Smooth muscle cell (in vitro differentiated cells): ENCODE data around the gene ZNF792. TPM values are rescaled to one million over a fixed set of nuclear protein-coding genes. Genes with fewer than 3 reads are reported as not detected.

Source experiments
- DNase-seq: peaks from one replicate; lab custom pipeline; 2025; ENCODE audit not compliant: unreplicated experiment; lab: John Stamatoyannopoulos, UW
- H2AFZ ChIP-seq: fragments of 200-600 bp; sonication (generic); 2 replicates; pipeline ENCODE4 v1.6.0; 2016; ENCODE audit warnings: antibody characterized with exemption, low read depth, mild to moderate bottlenecking
- H3F3A ChIP-seq: fragments of 200-600 bp; sonication (generic); 2 replicates; pipeline ENCODE4 v1.6.0; 2017; ENCODE audit warnings: antibody characterized with exemption, low read depth
- H3K27ac ChIP-seq: fragments of 200-600 bp; sonication (generic); 2 replicates; pipeline ENCODE4 v1.5.1; 2016; ENCODE audit warnings: low read depth, mild to moderate bottlenecking
- H3K27me3 ChIP-seq: fragments of 200-600 bp; sonication (generic); 2 replicates; pipeline ENCODE4 v1.6.1; 2016; ENCODE audit warnings: low read depth, mild to moderate bottlenecking
- H3K36me3 ChIP-seq: fragments of 200-600 bp; sonication (generic); 2 replicates; pipeline ENCODE4 v1.5.1; 2016; ENCODE audit warnings: low read depth
- H3K4me1 ChIP-seq: fragments of 200-600 bp; sonication (generic); 2 replicates; pipeline ENCODE4 v1.5.1; 2016; ENCODE audit warnings: low read depth
- H3K4me2 ChIP-seq: fragments of 200-600 bp; sonication (generic); 2 replicates; pipeline ENCODE4 v1.6.0; 2016; ENCODE audit warnings: mild to moderate bottlenecking
- H3K4me3 ChIP-seq: fragments of 200-600 bp; sonication (generic); 2 replicates; pipeline ENCODE4 v1.5.1; 2016; ENCODE audit warnings: mild to moderate bottlenecking
- H3K79me2 ChIP-seq: fragments of 200-600 bp; sonication (generic); 2 replicates; pipeline ENCODE4 v1.6.0; 2016; ENCODE audit warnings: low read depth, mild to moderate bottlenecking
- H3K9ac ChIP-seq: fragments of 200-600 bp; sonication (generic); 2 replicates; pipeline ENCODE4 v1.6.0; 2016; ENCODE audit warnings: low read depth
- H3K9me3 ChIP-seq: fragments of 200-600 bp; sonication (generic); replicated peaks from 2 replicates; pipeline ENCODE4 v1.5.1; 2016; ENCODE audit warnings: low read depth
- H4K20me1 ChIP-seq: fragments of 200-600 bp; sonication (generic); 2 replicates; pipeline ENCODE4 v1.6.0; 2016; ENCODE audit warnings: low read depth
- CTCF ChIP-seq: fragments of 200-600 bp; sonication (generic); IDR thresholded peaks from 2 replicates; pipeline ENCODE4 v1.5.1; 2017; ENCODE audit warnings: borderline replicate concordance, mild to moderate bottlenecking, antibody characterized with exemption; ENCODE audit not compliant: insufficient read depth, poor library complexity, severe bottlenecking
- WGBS: methylation state at CpG from one replicate; pipeline ENCODE4 v1.1.7; 2016; ENCODE audit warnings: low lambda C conversion rate; 5-methylcytosine and 5-hydroxymethylcytosine counted together
- polyA plus RNA-seq: library from polyadenylated mRNA; unstranded; fragments of >200 nt; fragmentation: Nextera tagmentation; extraction: Ambion mirVana; gene quantifications from 2 replicates; pipeline ENCODE4 v1.2.1, GENCODE V29; 2016
- total RNA-seq: library from RNA; depleted of rRNA; stranded (reverse); fragments of >200 nt; gene quantifications from 2 replicates; pipeline ENCODE4 v1.2.3, GENCODE V29; 2014

ZNF792 gene
- total and polyA plus RNA-seq, 2 experiments from 2014 or later, result 2.8 to 7.1 TPM

GRCh38 chr19:34983786-34984185, 19.8 kb upstream of the ZNF792 start:
- Histone ChIP-seq H3K27me3 (no peaks in the 10 kb centered on the region), H3F3A (no peaks in the 10 kb centered on the region), H3K4me3 (no peak overlapping the region), H3K4me2 (no peak overlapping the region), H3K27ac (no peak overlapping the region), H2AFZ (no peak overlapping the region), H3K4me1 (no peaks in the 10 kb centered on the region), H3K36me3 (no peaks in the 10 kb centered on the region), H3K9ac (no peak overlapping the region), H4K20me1 (no peaks in the 10 kb centered on the region), H3K79me2 (no peaks in the 10 kb centered on the region), H3K9me3 (no peaks in the 10 kb centered on the region)
- TF ChIP-seq CTCF, result no peak
- 88% methylated on average over 4 of the region's 4 CpGs for WGBS
- DNase-seq, result no peak

- Histone ChIP-seq H3K36me3 (no peaks in the 10 kb centered on the region), H4K20me1 (no peaks in the 10 kb centered on the region), H3K27me3 (no peaks in the 10 kb centered on the region), H3K4me1 (no peaks in the 10 kb centered on the region), H3K4me3 (no peak overlapping the region), H3K9me3 (no peaks in the 10 kb centered on the region), H3K79me2 (no peaks in the 10 kb centered on the region), H3F3A (no peaks in the 10 kb centered on the region), H3K27ac (no peak overlapping the region), H3K9ac (no peak overlapping the region), H2AFZ (peak overlapping the region; percentile 15), H3K4me2 (no peak overlapping the region)
- WGBS, result 94% methylated on average over 5 of the region's 5 CpGs
- no peak for DNase-seq
- no peak for TF ChIP-seq CTCF
Measured at GRCh38 chr19:34982275-34982674, 18.2 kb upstream of the ZNF792 start.

- no peaks in the 10 kb centered on the region for H3K4me1 ChIP-seq
- H3K27me3 ChIP-seq, result no peaks in the 10 kb centered on the region
- H3K4me3 ChIP-seq, result no peak overlapping the region
- no peak overlapping the region for H3K4me2 ChIP-seq
- no peak overlapping the region for H2AFZ ChIP-seq
- 85% methylated on average over 12 of the region's 12 CpGs for WGBS
- TF ChIP-seq CTCF, result no peak
- no peaks in the 10 kb centered on the region for H3K79me2 ChIP-seq
- H3K27ac ChIP-seq, result no peak overlapping the region
- no peaks in the 10 kb centered on the region for H3K36me3 ChIP-seq
- H3K9ac ChIP-seq, result no peak overlapping the region
- no peaks in the 10 kb centered on the region for H3F3A ChIP-seq
- H4K20me1 ChIP-seq, result no peaks in the 10 kb centered on the region
- DNase-seq, result no peak
- no peaks in the 10 kb centered on the region for H3K9me3 ChIP-seq
Measured at GRCh38 chr19:34979819-34980640, 16.0 kb upstream of the ZNF792 start.

DNA sequence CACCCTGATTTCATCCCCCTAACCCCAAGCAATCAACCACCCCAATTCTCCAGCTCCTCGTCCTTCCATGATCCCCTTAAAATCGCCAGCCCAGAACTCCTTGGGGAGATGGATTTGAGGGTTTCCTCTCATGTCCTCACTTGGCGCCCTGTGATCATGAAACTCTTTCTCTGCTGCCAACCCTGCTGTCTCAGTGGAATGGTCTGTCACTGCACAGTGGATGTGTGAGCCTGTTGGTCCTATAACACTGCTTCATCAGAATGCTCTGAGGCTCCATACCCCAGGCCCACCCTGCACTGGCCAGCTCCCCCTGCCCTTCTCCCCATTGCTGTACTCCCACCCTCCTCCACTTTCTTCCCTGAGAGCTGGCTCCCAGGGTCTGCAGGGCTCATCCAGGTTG, 12.6 kb upstream of the ZNF792 start:
- Histone ChIP-seq H3F3A (no peaks in the 10 kb centered on the region), H3K9ac (no peak overlapping the region), H2AFZ (no peak overlapping the region), H3K27me3 (no peaks in the 10 kb centered on the region), H3K4me2 (no peak overlapping the region), H3K36me3 (no peaks in the 10 kb centered on the region), H3K79me2 (no peaks in the 10 kb centered on the region), H3K27ac (no peak overlapping the region), H4K20me1 (no peaks in the 10 kb centered on the region), H3K4me3 (no peak overlapping the region), H3K4me1 (no peaks in the 10 kb centered on the region), H3K9me3 (no peaks in the 10 kb centered on the region)
- no peak for DNase-seq
- TF ChIP-seq CTCF, result no peak
- WGBS, result 87% methylated on average over 3 of the region's 3 CpGs
